Spinal cord (tissue), 10 donors: Measurements from ENCODE around the gene PLA2G4E. TPM values are rescaled to one million over a fixed set of nuclear protein-coding genes. Genes with fewer than 3 reads are reported as not detected.

ENCODE experiments used
- DNase-seq, 6 donors: peaks; one replicate each; pipeline versions ENCODE4 v3.0.0 to v3.0.0-alpha.2; 2013 to 2015; ENCODE audit warnings: low spot score in 6 of 6, low read depth in 4 of 6
- H3K27ac ChIP-seq: one replicate; pipeline ENCODE4 v1.5.1; 2013; ENCODE audit warnings: low read depth, low read length, control low read depth
- H3K27me3 ChIP-seq: one replicate; pipeline ENCODE4 v1.6.1; 2013; ENCODE audit warnings: low read length; ENCODE audit not compliant: control insufficient read depth, insufficient read depth
- H3K36me3 ChIP-seq: one replicate; pipeline ENCODE4 v1.6.1; 2013; ENCODE audit warnings: low read length; ENCODE audit not compliant: control insufficient read depth, insufficient read depth
- H3K4me1 ChIP-seq: one replicate; pipeline ENCODE4 v1.6.1; 2013; ENCODE audit warnings: low read length; ENCODE audit not compliant: control insufficient read depth, insufficient read depth
- H3K4me3 ChIP-seq: one replicate; pipeline ENCODE4 v1.5.1; 2013; ENCODE audit warnings: low read depth, low read length, control low read depth
- H3K9me3 ChIP-seq: one replicate; pipeline ENCODE4 v1.6.1; 2013; ENCODE audit warnings: low read length; ENCODE audit not compliant: control insufficient read depth, insufficient read depth
- WGBS: methylation state at CpG from one replicate; pipeline ENCODE4 v1.1.5; 2013; ENCODE audit warnings: missing lambda C conversion rate; ENCODE audit not compliant: insufficient coverage; 5-methylcytosine and 5-hydroxymethylcytosine counted together
- polyA plus RNA-seq, 2 donors: library from polyadenylated mRNA; unstranded; fragments of 120-200 nt; gene quantifications; one replicate each; pipeline ENCODE4 v1.2.1, GENCODE V29; 2013; ENCODE audit not compliant: insufficient read length in 2 of 2
- total RNA-seq, 2 donors: library from RNA; depleted of rRNA in 1 of 2; stranded (reverse); fragments of 120-200 nt in 1 of 2; fragments of >200 nt in 1 of 2; gene quantifications; one replicate each; pipeline versions ENCODE4 v1.2.3 to v1.2.4, GENCODE V29; 2013 to 2014
- donor health status: healthy.

Gene PLA2G4E
- total and polyA plus RNA-seq, 4 donors: not detected

GRCh38 chr15:41980654-41981323, 40.1 kb downstream of the PLA2G4E start:
- Histone ChIP-seq H3K9me3 (no peaks in the 10 kb centered on the region), H3K27me3 (peaks cover 2% of the 10 kb centered on the region), H3K4me1 (no peaks in the 10 kb centered on the region), H3K4me3 (no peak overlapping the region), H3K27ac (no peak overlapping the region), H3K36me3 (no peaks in the 10 kb centered on the region)
- DNase-seq: no peak
- 86% methylated on average over 4 of the region's 7 CpGs for WGBS

DNA sequence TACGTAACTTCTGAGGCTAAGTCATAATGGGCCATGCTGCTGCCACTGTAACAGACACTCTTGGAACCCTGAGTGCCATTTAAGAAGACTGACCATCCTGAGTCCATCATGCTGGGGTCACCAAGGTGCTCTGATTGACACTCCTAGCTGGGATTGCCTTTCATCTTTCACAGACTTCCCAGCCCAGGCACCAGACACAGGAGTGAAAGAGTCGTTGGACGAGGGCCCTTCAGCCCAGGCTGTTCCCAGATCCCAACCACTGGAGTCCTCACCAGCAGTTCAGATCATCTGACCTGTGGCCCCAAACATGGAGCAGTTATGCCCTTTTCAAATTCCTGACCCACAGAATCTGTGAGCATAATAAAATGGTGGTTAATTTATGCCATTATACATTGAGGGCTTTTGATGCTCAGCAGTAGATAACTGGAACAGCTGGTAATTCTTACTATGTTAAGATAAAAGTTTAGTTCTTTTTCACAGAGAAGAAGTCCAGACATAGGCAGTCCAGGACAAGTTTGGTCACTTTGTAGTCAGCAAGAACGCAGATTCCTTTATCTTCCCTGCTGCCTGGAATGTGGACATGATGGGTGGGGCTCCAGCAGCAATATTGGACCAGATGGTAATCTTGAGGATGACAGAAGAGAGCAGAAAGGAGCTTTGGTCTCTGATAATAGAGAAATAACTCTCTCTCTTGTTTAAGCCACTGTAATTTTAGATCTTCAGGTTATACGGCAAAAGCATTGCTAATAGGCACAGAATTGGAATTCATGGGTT, 41.2 kb downstream of the PLA2G4E start:
- H3K36me3 ChIP-seq: no peaks in the 10 kb centered on the region
- no peak overlapping the region for H3K4me3 ChIP-seq
- WGBS: 88% methylated on average over 5 of the region's 5 CpGs
- no peaks in the 10 kb centered on the region for H3K4me1 ChIP-seq
- DNase-seq: no peak
- no peak overlapping the region for H3K27ac ChIP-seq
- peaks cover 2% of the 10 kb centered on the region for H3K27me3 ChIP-seq
- no peaks in the 10 kb centered on the region for H3K9me3 ChIP-seq

DNA sequence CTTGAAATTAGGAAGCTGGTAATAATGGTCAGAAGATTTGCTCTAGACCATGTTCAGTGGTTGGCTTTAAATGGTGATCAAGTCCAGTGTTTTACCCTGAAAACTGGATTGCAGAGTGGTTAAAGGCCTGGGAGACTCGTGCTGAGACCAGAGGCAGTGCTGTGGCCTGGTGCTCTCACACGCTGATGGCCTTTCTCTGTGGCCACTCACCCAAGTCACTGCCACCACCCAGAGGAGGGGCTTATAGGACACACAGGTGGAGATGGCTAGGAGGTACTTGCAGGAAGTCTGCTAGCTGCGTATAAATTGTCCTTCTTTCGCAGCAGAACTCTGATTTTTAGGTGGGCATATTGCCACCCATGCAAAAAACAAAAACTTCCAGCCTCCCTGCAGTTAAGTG, 42.3 kb downstream of the PLA2G4E start:
- Histone ChIP-seq H3K27me3 (peaks cover 5% of the 10 kb centered on the region), H3K27ac (no peak overlapping the region), H3K9me3 (no peaks in the 10 kb centered on the region), H3K36me3 (no peaks in the 10 kb centered on the region), H3K4me1 (no peaks in the 10 kb centered on the region), H3K4me3 (no peak overlapping the region)
- no CpG with 5 or more reads among the region's 4 CpGs for WGBS
- no peak for DNase-seq

GRCh38 chr15:41977757-41978383, 43.0 kb downstream of the PLA2G4E start:
- H3K4me3 ChIP-seq: no peak overlapping the region
- no peaks in the 10 kb centered on the region for H3K9me3 ChIP-seq
- no peak overlapping the region for H3K27ac ChIP-seq
- WGBS: 84% methylated on average over 2 of the region's 6 CpGs
- peaks cover 5% of the 10 kb centered on the region for H3K27me3 ChIP-seq
- H3K36me3 ChIP-seq: no peaks in the 10 kb centered on the region
- DNase-seq: no peak
- H3K4me1 ChIP-seq: peaks cover 4% of the 10 kb centered on the region

DNA sequence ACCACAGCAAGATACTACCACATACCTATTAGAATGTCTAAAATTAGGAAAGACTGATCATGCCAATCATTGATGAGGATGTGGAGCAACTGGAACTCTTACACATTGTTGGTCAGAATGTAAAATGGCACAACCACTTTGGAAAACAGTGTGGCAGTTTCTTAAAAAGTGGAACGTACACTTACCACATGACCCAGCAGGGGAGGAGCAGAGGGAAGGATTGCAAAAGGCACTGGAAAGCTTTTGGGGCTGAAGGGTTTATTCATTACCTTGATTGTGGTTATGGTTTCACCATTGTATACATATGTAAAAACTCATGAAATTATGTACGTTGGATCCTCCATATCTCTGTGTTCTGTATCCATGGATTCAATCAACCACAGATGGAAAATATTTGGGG, 45.2 kb downstream of the PLA2G4E start:
- Histone ChIP-seq H3K4me1 (peaks cover 11% of the 10 kb centered on the region), H3K9me3 (no peaks in the 10 kb centered on the region), H3K27ac (no peak overlapping the region), H3K27me3 (peaks cover 5% of the 10 kb centered on the region), H3K4me3 (no peak overlapping the region), H3K36me3 (no peaks in the 10 kb centered on the region)
- no peak for DNase-seq
- no CpG with 5 or more reads among the region's 2 CpGs for WGBS

- Histone ChIP-seq H3K4me3 (no peak overlapping the region), H3K9me3 (no peaks in the 10 kb centered on the region), H3K27ac (no peak overlapping the region), H3K27me3 (peaks cover 5% of the 10 kb centered on the region), H3K36me3 (no peaks in the 10 kb centered on the region), H3K4me1 (peaks cover 11% of the 10 kb centered on the region)
- DNase-seq: no peak
- WGBS: no CpG with 5 or more reads among the region's 1 CpG
Measured at GRCh38 chr15:41974041-41974440, 46.8 kb downstream of the PLA2G4E start.

GRCh38 chr15:41972253-41973242, 48.3 kb downstream of the PLA2G4E start, which contains the start of gene EHD4:
Gene EHD4 (minus strand): TSS chr15:41972557. CDS start chr15:41972494, 63 bp downstream.
- DNase-seq: peak; percentile 93 to 99 (median 97)
- Histone ChIP-seq H3K4me3 (peak within 1 kb of the TSS; percentile 56), H3K9me3 (no peaks in the 10 kb centered on the region), H3K36me3 (no peaks in the 10 kb centered on the region), H3K27ac (peak within 1 kb of the TSS; percentile 79), H3K4me1 (peaks cover 14% of the 10 kb centered on the region), H3K27me3 (peaks cover 3% of the 10 kb centered on the region)
- under 1% methylated on average over 66 of the region's 72 CpGs for WGBS

- H3K36me3 ChIP-seq: no peaks in the 10 kb centered on the region
- peaks cover 3% of the 10 kb centered on the region for H3K27me3 ChIP-seq
- peaks cover 17% of the 10 kb centered on the region for H3K4me1 ChIP-seq
- under 1% methylated on average over 46 of the region's 46 CpGs for WGBS
- DNase-seq: no peak
- peak overlapping the region; percentile 64 for H3K27ac ChIP-seq
- H3K4me3 ChIP-seq: peak overlapping the region; percentile 56
- no peaks in the 10 kb centered on the region for H3K9me3 ChIP-seq
Measured at GRCh38 chr15:41971895-41972252, 49.0 kb downstream of the PLA2G4E start.
